NCI-H748 (cell line): ENCODE measurements around the gene VWCE.

ENCODE experiments used
- DNase-seq: peaks from one replicate; lab custom pipeline; 2025; ENCODE audit not compliant: unreplicated experiment; lab: John Stamatoyannopoulos, UW

Gene VWCE

DNA sequence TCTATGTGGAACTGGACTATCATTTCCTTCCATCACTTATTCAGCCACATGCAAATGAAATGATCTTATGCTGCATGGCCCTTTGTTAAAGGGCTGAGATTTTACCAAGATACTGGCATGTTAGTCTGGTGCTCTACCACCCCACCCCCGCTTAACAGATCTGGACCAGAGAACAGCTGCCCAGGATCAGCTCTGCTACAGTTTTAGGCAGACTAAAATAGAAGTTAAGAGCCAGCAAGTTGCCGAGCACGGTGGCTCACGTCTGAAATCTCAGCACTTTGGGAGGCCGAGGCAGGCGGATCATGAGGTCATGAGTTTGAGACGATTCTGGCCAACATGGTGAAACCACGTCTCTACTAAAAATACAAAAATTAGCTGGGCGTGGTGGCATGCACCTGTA is 33.2 kb upstream of the VWCE start:
- no peak for DNase-seq

DNA sequence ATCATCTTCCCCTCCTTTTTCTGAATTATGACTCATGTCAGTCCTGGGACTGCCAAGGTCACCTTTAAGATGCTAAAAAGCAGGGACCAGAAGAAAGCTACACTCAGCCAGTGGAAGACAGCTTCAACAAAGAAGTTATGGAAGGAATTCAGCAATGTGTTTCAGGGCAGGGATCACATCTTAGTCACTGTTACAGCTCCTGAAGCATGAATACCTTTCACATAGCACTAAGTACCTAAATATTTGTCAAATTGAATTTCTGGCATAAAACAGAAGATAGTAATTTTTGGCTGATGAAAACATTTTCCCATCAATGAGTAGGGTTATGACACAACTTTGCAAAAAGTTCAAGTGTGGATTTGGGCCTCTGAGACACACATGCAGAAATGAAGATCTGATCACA is 32.6 kb upstream of the VWCE start:
- DNase-seq, result no peak

DNA sequence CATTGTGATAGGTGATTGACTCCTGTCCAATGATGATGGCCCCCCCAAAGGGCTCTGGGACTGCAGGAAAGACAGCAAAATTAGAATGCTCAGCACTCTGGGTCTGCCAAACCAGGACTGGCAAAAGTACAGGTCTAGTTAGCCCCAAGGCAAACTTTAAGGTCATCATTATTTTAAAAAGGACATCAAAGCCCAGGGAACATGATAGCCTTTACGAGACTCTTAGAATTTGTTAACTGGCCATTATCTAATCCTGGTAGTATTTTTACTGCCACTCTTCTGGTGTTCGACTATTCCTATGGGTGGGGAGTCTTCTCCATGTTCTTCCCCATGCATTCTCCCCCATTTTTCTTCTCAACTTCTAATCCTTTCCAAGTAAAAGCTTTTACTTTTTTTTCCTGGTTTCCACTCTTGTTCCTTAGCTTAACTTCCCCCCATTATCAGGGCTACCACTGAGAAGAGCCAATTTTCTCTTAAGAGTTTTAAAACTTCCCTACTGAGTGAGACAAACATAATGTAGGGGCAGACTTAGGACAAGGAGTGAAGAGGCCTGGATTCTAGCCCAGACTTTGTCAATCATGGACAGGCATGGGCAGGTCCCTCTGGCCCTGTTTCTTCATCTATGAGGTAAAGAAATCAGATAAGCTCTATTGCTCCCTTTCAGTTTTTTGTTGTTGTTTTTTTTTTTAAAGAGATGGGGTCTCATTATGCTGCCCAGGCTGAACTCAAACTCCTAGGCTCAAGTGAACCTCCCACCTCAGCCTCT is 30.7 kb upstream of the VWCE start:
- no peak for DNase-seq

DNA sequence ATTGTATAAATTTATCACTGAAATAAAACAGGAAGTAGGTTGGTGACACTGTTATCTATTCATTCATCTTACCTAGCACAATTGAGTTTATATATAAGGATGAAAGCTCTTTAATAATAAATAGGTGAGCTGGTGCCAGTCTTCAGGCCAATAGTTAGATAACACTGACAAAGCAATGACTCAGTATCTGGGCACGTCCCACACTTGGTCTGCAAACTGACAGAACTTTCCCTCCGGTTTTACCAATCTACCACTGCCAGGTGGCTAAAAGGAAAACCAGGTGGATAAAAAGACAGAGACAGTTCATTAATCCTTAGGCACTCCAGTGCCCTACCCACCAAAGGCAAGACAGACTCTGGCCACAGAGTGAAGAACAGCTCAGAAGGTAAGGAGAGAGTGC is 20.1 kb upstream of the VWCE start:
- no peak for DNase-seq

DNA sequence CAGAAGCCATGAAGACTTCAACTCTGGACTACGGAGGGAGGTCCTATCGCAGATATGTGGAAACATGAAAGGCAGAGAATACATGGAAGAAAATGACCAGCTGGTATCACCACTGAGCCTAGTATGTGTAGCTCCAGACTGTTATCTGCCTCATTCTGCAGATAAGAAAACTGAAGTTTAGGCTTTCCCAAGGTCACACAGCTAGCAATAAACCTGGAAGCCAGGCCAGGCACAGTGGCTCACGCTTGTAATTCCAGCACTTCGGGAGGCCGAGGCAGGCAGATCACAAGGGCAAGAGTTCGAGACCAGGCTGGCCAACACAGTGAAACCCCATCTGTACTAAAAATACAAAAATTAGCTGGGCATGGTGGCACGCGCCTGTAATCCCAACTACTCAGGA is 15.6 kb upstream of the VWCE start:
- no peak for DNase-seq

DNA sequence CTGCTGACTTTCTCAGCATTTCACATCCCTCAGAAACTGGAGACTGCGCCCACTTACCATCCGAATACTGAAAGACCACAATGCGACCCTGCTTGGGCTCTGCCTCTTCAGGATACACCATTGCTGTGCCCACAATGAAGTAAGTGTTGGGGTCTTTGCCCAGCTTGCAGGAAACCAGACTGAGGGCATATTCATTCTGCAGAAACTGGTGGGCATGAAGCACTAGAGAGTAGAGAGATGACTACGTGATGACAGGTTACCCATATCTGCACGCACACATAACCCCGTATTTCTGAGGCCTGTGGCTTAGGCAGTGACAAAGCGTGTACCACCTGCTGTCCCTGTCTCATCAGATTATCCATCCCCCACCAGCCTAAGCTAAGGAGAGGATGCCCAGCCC is 14.6 kb upstream of the VWCE start:
- DNase-seq, result no peak

DNA sequence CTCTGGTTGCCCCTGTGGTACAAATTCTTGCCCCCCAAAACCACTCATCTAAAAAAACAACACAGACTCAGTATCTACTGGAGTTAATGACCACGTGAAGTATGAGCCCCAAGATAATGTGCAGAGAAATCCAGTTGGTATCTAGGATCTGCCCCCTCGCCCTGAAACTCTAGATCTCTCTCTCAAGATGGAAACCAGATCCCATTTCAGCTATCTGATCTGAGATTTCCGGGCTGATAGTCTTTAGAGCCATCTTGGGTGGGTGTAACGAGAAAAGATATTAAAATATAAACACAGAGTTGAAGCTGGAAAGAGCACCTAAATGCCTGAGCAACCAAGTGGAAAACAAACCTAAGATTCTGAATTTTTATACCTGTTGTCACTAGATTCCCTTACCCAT is 14.0 kb upstream of the VWCE start:
- DNase-seq, result no peak

DNA sequence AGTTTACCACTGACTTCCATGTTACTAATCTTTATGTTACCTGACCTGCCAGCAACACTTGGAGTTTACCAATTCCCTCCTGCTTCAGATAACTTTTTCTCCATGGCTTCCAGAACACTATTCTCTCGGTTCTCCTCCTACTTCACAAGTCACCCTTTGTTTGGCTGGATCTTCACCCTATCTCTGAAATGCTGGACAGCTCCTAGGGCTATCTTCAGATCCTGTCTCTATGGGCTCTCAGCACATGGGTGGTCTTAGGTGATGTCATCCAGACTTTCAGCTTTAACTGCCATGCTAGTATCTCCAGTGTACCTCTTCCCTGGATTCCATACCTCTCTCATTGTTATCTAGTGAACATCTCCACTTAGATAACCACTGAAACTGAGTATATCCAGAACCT is 12.2 kb upstream of the VWCE start:
- no peak for DNase-seq

DNA sequence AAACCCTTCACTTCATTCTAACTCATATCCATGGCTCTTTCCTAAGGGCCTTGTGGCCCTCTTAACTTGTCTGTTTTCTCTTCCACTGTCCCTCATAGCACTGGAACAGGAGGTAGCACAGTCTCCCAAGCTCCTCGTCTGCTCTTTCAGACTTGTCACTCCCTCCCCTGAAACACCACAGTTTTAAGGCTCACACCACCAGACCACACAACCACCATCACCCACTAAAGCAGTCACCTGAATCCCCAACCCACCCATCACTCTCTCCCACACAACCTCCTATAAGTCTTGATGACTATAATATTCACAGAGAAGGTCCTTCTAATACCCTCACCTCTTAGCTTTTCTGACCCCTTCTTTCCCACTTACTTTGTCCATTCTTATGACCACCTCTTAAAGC is 11.1 kb upstream of the VWCE start:
- DNase-seq, result no peak

DNA sequence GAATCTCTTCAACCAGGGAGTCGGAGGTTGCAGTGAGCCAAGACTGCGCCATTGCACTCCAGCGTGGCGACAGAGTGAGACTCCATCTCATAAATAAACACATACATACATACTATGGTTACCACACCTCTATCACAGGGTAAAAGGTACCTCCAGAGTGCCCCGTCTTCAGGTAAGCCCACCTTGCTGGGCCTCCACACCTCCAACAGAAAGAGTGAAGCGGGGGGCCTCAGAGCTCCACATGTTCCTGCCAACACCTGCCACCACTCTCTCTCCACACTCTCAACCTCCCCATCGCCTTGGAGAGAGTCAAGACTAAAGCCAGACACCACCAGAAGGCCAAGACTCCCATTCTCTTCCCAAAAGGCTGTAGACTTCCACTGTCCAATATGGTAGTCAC is 10.3 kb upstream of the VWCE start:
- DNase-seq, result no peak

DNA sequence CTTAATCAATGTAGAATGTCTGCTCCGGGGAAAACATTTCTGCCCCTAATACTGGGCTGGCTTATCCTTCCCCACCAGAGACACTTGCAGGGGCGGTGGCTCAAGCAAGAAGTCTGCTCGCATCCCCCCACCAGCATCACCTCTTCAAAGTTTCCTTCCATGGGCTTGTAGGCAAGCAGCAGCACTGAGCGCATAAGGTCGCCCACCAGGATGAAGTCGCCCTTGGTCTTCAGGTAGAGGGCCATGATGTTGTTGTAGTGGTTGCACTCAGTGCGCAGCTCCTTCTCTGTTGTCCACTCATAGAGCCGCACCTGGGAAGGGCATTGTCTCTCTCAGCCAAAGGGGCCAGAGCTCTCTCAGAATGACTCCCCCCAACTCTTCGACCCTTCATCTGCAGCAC is 8.6 kb upstream of the VWCE start:
- DNase-seq, result no peak

DNA sequence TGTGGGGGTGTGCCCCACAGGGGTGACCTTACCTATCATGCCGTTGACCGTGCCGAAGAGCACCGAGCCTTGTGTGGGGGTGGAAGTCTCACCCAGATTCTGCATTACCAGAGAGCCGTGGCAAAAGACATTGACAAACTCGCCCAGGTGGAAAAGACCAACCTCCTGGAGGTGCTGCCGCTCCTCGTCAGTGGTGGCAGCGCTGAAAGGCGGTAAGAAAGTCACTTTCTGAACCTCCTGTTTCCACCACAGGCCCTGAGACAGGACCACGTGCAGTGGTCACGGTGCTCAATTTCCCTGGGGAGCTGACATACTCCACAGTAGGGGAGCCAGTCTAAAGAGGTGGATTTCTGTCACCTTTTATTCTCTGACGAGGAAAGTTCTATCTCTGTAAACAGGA is 7.4 kb upstream of the VWCE start:
- DNase-seq, result no peak

DNA sequence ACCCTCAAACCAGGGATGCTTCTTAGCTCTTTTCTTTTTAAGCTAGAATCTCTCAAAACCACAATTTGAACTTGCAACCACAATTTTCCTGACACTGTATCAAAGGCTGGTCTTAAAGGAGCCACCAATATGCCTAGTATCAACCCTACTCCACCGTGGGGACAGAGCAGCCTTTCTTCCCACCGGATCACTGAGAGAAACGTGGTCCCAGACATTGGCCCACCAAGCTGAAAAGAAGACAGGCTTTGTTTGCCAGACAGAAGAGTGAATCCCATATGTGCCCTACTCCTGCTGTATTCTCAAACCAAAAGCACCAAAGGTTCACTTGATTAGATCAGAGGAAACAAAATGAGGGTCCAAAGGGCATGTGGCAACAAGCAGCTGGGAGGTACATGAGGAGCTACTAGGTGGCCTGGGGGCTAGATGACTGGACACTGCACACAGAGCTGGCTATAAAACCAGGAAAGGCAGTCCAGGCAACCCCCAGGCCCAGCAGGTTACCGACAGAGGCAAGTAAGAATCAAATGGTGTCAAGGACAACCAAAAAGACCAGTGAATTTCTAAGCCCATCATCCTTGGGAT is 3.6 kb upstream of the VWCE start:
- no peak for DNase-seq

DNA sequence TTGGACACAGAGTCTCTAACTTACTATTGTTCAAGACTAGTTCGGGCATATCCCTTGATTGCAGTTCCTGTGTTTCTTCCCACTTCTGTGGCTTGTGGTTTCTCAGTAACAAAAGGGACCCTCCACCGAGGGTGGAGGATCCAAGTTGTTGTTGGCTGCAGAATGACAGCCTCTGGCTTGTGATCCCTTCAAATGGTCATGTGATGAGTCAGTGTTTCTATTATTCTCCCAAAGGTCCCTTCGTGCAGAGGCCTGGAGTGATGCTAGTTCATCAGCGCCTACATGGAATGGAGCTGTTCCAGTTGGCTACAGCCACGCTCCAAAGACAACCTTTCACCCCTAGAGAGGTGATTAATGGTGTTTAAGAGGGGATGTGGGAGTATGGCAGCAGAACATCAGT is 2.6 kb upstream of the VWCE start:
- DNase-seq, result no peak

DNA sequence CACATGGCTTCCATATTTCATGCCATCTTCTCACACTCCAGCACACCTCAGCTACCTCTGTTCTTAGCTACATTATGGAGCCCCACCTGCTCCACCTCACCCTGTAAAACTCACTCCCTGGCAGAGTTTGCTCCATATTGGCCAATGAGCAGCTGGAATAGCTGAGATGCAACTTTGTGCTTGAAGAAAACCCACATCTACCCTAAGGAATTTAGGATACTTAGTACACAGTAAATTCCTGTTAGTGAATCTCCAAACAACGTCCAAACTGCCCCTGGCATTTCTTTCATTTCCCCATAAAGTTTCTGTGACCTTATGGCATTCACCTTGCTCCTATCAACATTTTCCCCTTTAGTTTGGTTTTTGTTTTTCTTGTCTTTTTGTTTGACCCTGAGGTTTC is 2.2 kb upstream of the VWCE start:
- DNase-seq, result no peak

DNA sequence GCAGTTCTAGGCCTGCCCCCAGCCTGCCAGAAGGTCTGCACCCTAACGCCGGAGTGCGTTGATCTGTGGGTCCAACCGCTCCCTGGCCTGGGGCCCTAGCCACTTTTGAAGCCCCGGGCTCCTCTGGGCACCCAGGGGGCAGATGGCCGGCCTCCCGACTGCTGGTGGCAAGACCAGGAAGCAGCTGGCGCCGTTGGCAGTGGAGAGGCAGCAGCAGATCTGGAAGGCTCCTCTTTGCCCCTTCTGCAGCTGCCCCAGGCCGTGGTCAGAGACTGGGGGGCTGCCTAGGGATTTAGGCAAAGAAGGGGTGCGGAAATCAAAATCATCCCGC is 445 bp upstream of the VWCE start:
- DNase-seq, result no peak

DNA sequence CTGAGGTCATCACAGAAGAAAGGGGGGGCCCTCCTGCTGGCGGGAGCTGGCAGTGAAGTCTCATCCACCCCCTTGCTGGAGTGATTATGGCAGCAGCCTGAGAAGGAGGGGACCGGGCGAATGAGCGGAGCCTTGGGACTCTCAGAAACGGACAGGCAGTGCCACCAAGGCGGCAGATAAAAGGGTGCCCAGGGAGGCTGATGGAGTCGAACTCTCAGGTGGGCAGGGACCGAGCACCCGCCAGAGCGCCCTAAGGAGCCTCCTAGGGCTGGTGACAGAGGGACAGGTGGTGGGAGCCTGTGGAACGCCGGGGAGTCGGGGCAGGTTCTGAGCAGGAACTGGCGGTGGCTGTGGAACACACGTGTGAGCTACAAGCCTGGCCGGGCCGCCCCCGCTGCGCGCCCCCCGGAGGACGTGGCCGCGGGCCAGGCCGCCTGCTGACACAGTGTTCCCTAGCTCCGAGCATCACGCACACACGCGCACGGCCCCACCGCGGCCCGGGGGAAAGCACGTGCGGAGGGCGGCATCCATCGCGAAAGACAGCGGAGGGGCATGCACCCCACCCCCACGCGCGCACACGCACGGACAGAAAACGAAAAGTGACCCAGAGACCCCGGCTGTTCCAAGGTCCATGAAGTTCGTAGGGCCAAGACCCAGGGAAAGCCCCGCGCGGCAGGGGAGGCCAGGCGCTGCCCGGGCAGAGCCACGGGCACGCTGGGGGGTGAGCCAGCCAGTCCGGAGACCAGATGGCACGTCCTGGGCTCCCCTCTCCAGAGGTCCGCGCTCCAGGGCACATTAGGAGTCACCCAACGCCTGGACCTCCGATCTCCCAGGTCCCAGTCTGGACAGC is 1.0 kb downstream of the VWCE start:
- DNase-seq, result peak; percentile 37

DNA sequence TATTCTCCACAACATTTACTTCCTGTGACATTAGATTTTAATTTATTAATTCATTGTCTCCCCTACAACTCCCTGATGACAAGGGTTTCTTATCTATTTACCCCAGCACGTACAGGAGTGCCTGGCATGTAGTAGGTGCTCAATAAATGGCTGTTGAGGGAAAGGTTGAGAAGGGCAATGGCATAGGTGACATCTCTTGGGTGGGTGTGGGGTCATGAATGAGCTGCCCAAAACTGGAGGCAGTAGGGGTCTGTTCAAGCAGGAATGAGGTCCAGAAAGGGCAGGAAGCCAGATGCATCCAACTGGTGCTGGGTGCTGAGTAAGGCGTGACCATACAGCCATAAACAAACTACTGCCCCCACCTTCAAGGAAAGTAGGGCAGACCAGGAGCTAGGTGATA is 2.8 kb downstream of the VWCE start:
- DNase-seq, result no peak

DNA sequence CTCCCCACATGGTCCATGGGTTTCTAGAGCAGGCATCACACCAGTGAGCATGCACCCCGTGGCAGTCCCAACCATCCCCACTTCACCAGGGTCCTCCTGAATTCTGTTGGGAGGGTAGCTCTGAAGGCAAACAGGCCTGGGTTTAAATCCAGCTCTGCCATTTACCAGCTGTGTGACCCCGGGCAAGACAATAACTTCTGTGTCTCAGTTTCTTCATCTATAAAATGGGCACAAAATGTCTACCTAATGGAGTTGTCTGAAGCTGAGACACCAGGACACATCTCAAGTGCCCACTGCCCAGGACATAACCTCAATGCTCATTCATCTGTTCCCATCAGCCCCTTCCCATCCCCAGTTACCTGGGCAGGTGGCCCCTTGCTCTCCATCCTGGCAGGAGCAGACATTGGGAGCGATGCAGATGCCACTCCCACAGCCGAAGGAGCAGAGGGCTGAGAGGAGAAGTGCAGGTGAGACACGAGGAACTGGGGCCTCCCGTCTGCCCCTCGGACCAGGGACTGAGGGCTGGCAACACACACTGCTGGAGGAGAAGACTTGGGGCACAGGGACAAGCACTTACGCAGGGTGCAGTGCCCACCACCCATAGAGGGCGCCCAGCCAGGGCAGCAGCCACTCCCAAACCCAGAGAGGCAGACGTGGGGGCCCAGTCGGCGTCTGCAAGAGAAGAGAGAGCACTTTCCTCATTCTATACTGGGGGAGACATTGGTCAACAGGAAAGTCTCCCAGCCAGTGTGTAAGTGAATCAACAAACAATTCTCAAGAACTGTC is 4.0 kb downstream of the VWCE start:
- DNase-seq, result no peak

DNA sequence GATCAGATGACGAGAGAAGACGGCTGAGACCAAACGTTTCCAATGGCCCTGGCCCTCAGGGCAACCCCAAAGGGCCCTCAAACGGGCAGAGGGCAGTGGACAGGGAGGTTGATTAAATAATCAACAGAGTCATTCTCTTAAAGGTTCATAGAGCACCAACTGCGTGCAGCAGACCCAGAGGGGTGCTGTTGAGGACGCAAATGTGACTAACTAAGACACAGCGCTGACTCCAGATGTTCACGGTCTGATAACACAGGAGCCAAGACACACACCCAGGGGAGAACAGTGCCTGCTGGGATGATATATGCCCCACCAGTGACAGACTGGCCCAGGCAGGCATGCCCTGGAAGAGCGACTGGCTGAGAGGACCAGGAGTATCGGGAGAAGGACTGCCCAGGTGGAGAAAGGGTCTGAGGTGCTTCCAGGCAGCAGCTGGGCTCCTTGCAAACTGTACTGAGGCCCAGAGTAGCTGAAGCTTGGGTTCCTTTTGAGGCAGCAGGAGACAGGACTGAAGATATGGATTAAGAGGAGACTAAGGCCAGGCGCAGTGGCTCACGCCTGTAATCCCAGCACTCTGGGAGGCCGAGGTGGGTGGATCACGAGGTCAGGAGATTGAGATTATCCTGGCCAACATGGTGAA is 7.7 kb downstream of the VWCE start:
- no peak for DNase-seq

DNA sequence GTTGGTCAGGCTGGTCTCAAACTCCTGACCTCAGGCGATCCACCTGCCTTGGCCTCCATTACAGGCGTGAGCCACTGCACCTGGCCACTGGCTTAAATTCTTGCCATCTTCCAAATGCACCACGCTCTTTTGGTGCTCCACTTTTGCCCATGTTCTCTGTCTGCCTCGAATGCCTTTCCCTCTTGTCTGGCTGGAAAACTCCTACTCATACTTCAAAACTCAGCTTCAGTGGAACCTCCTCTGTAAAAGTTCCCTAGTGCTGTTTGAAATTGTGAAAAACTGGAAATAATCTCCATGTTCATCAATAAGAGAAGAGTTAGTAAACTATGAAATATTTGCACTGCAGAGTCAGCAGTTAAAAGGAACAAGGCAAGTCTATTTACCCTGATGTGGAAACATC is 11.5 kb downstream of the VWCE start:
- DNase-seq, result no peak
